SK-N-MC (cell line): ENCODE measurements around the gene ZNF285.

Experiments
- EZH2 ChIP-seq: fragments of 200-600 bp; sonication (generic); IDR thresholded peaks from one replicate; pipeline ENCODE4 v1.6.1; 2017; ENCODE audit warnings: antibody characterized with exemption
- POLR2AphosphoS5 ChIP-seq: IDR thresholded peaks from 2 replicates; pipeline ENCODE4 v1.6.1; 2012; ENCODE audit warnings: mild to moderate bottlenecking, low read depth, low read length, borderline replicate concordance

- TF ChIP-seq EZH2 (no peak), POLR2AphosphoS5 (peak; percentile 79; the same call in 1 of the 2 replicates)
These were observed 46.7 kb upstream of the ZNF285 start, which contains the start of gene ZNF229 for GRCh38 chr19:44447916-44448674.
